Metanephros (tissue), 1 donor: ENCODE measurements around the gene TFCP2L1. TPM values are rescaled to one million over a fixed set of nuclear protein-coding genes. Genes with fewer than 3 reads are reported as not detected.

Experiments
- total RNA-seq: library from RNA; depleted of rRNA; stranded (reverse); fragments of >200 nt; gene quantifications from one replicate; pipeline ENCODE4 v1.2.3, GENCODE V29; 2014

The TFCP2L1 gene, protein sequence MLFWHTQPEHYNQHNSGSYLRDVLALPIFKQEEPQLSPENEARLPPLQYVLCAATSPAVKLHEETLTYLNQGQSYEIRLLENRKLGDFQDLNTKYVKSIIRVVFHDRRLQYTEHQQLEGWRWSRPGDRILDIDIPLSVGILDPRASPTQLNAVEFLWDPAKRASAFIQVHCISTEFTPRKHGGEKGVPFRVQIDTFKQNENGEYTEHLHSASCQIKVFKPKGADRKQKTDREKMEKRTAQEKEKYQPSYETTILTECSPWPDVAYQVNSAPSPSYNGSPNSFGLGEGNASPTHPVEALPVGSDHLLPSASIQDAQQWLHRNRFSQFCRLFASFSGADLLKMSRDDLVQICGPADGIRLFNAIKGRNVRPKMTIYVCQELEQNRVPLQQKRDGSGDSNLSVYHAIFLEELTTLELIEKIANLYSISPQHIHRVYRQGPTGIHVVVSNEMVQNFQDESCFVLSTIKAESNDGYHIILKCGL
- total RNA-seq = 68.4 TPM

DNA sequence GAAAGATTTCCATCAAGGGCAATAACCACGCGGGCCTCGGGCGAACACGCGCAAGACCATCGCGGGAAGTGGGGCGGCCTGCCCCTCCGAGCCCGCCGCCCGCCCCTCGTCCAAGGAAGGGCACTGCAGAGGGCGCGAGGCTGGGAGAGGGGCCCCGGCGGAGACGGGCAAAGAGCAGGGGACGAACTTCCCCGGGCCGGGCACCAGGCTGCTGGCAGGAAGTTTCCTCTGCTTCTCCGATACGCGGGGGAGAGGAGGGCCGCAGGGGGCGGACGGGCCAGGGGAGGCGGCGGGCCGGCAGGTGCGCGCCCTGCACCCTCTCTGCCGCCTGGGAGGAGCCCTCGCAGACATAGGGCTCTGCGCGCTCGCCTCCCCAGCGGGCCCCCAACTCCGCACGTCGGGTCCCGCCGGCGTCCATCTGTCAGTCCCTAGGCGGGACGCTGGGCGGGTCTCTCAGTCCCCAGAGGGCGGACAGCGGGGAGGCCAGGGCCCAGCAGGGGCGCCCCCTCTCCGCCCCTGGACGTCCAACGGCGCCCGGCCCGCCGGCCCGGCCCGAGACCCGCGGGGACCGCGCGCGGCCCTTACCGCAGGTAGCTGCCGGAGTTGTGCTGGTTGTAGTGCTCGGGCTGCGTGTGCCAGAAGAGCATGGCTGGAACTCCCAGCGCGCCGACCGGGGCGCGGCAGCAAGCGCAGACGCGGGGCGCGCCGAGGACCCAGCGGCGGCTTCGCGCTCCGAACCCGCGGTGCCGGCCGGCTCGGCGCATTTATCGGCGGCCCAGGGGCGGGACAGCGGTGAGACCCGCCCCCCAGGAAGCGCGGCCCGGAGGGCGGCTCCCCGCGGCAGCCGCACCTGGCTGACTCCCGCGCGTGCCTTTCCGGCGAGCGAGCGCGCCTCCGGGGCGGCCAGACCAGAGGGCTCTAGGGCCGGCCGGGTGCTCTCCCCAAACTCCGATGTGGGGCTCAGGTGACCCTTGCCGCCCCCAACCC, at the start of gene TFCP2L1:
Gene TFCP2L1 (minus strand): TSS at position 740 of the 987 bp plus-strand sequence. CDS start 93 bp downstream, at position 647.

Other genes starting within 250 kb of the TFCP2L1 start
- gene RNU4ATAC, start 245.7 kb upstream of the TFCP2L1 start, total RNA-seq = not detected